ENCODE measurements around the gene TAF1L.
"Not testable (repeated sequence)": the region's sequence is repeated elsewhere in the genome, so short reads cannot be mapped to it uniquely, and the experiment has no call there.

TAF1L gene

GRCh38 chr9:32635362-32635761 lies at the start of gene TAF1L:
Gene TAF1L (minus strand): TSS chr9:32635669. CDS start chr9:32635579, 90 bp downstream.
- H3K9me3 Mint-ChIP-seq: no peaks in the 10 kb centered on the region
- H3K4me1 Mint-ChIP-seq: no peaks in the 10 kb centered on the region
- no peaks in the 10 kb centered on the region for H3K27me3 Mint-ChIP-seq
- H3K4me3 Mint-ChIP-seq: no peak within 1 kb of the TSS
- H3K36me3 Mint-ChIP-seq: no peaks in the 10 kb centered on the region
- no peak within 1 kb of the TSS for H3K27ac Mint-ChIP-seq

- H3K9me3 Mint-ChIP-seq: peaks cover 43% of the 10 kb centered on the region
- no peak overlapping the region for H3K27ac Mint-ChIP-seq
- no peak overlapping the region for H3K4me3 Mint-ChIP-seq
- H3K36me3 Mint-ChIP-seq: no peaks in the 10 kb centered on the region
- H3K4me1 Mint-ChIP-seq: no peaks in the 10 kb centered on the region
- peaks cover 34% of the 10 kb centered on the region for H3K27me3 Mint-ChIP-seq
These were observed 46.3 kb upstream of the TAF1L start for GRCh38 chr9:32681751-32682150.

GRCh38 chr9:32677931-32678330 lies 42.5 kb upstream of the TAF1L start:
- Mint-ChIP-seq H3K27me3 (peaks cover 20% of the 10 kb centered on the region), H3K4me1 (no peaks in the 10 kb centered on the region), H3K4me3 (no peak overlapping the region), H3K27ac (no peak overlapping the region), H3K36me3 (no peaks in the 10 kb centered on the region), H3K9me3 (peaks cover 25% of the 10 kb centered on the region)

GRCh38 chr9:32672469-32672868 lies 37.0 kb upstream of the TAF1L start:
- H3K4me3 Mint-ChIP-seq: no peak overlapping the region
- no peaks in the 10 kb centered on the region for H3K4me1 Mint-ChIP-seq
- H3K27ac Mint-ChIP-seq: no peak overlapping the region
- no peaks in the 10 kb centered on the region for H3K9me3 Mint-ChIP-seq
- peaks cover 3% of the 10 kb centered on the region for H3K27me3 Mint-ChIP-seq
- H3K36me3 Mint-ChIP-seq: no peaks in the 10 kb centered on the region

- Mint-ChIP-seq H3K27ac (no peak overlapping the region), H3K9me3 (no peaks in the 10 kb centered on the region), H3K4me1 (no peaks in the 10 kb centered on the region), H3K27me3 (no peaks in the 10 kb centered on the region), H3K36me3 (no peaks in the 10 kb centered on the region), H3K4me3 (no peak overlapping the region)
These were observed 35.9 kb upstream of the TAF1L start for GRCh38 chr9:32671333-32671732.

GRCh38 chr9:32665101-32665500 lies 29.6 kb upstream of the TAF1L start:
- H3K27ac Mint-ChIP-seq: no peak overlapping the region
- no peaks in the 10 kb centered on the region for H3K36me3 Mint-ChIP-seq
- peaks cover 6% of the 10 kb centered on the region for H3K9me3 Mint-ChIP-seq
- no peaks in the 10 kb centered on the region for H3K4me1 Mint-ChIP-seq
- H3K27me3 Mint-ChIP-seq: peaks cover 10% of the 10 kb centered on the region
- H3K4me3 Mint-ChIP-seq: no peak overlapping the region

- H3K36me3 Mint-ChIP-seq: no peaks in the 10 kb centered on the region
These were observed 28.3 kb upstream of the TAF1L start for GRCh38 chr9:32663741-32664140.

GRCh38 chr9:32647671-32648070 lies 12.2 kb upstream of the TAF1L start:
- Mint-ChIP-seq H3K4me1 (no peaks in the 10 kb centered on the region), H3K9me3 (no peaks in the 10 kb centered on the region), H3K27ac (no peak overlapping the region), H3K4me3 (no peak overlapping the region), H3K27me3 (peaks cover 23% of the 10 kb centered on the region), H3K36me3 (no peaks in the 10 kb centered on the region)

More at GRCh38 chr9:32663741-32664140, 28.3 kb upstream of the TAF1L start:
- Mint-ChIP-seq H3K9me3 (peaks cover 6% of the 10 kb centered on the region), H3K4me3 (no peak overlapping the region), H3K4me1 (no peaks in the 10 kb centered on the region), H3K27ac (no peak overlapping the region), H3K27me3 (peaks cover 13% of the 10 kb centered on the region)

GRCh38 chr9:32644698-32645097 lies 9.2 kb upstream of the TAF1L start:
- Mint-ChIP-seq H3K4me3 (no peak overlapping the region), H3K4me1 (no peaks in the 10 kb centered on the region), H3K27me3 (peaks cover 26% of the 10 kb centered on the region), H3K9me3 (no peaks in the 10 kb centered on the region), H3K27ac (no peak overlapping the region), H3K36me3 (no peaks in the 10 kb centered on the region)

GRCh38 chr9:32633151-32633550 lies 2.3 kb downstream of the TAF1L start:
- H3K4me1 Mint-ChIP-seq, H3K36me3 Mint-ChIP-seq, H3K27ac Mint-ChIP-seq, H3K9me3 Mint-ChIP-seq, H3K4me3 Mint-ChIP-seq, H3K27me3 Mint-ChIP-seq: not testable (repeated sequence)

GRCh38 chr9:32631991-32632390 lies 3.5 kb downstream of the TAF1L start:
- Mint-ChIP-seq H3K27me3 (no peaks in the 10 kb centered on the region), H3K4me1 (no peaks in the 10 kb centered on the region), H3K27ac (no peak overlapping the region), H3K36me3 (no peaks in the 10 kb centered on the region), H3K9me3 (no peaks in the 10 kb centered on the region), H3K4me3 (no peak overlapping the region)

GRCh38 chr9:32627394-32627954 lies 8.0 kb downstream of the TAF1L start:
- Mint-ChIP-seq H3K9me3 (no peaks in the 10 kb centered on the region), H3K4me1 (no peaks in the 10 kb centered on the region), H3K27me3 (no peaks in the 10 kb centered on the region), H3K36me3 (no peaks in the 10 kb centered on the region), H3K27ac (no peak overlapping the region), H3K4me3 (no peak overlapping the region)

- peaks cover 1% of the 10 kb centered on the region for H3K27me3 Mint-ChIP-seq
- H3K4me1 Mint-ChIP-seq: no peaks in the 10 kb centered on the region
- no peak overlapping the region for H3K4me3 Mint-ChIP-seq
- no peaks in the 10 kb centered on the region for H3K9me3 Mint-ChIP-seq
- no peak overlapping the region for H3K27ac Mint-ChIP-seq
- no peaks in the 10 kb centered on the region for H3K36me3 Mint-ChIP-seq
These were observed 10.1 kb downstream of the TAF1L start for GRCh38 chr9:32625320-32625719.

- Mint-ChIP-seq H3K9me3 (no peaks in the 10 kb centered on the region), H3K4me1 (no peaks in the 10 kb centered on the region), H3K4me3 (no peak overlapping the region), H3K27me3 (peaks cover 12% of the 10 kb centered on the region), H3K27ac (no peak overlapping the region), H3K36me3 (no peaks in the 10 kb centered on the region)
These were observed 12.5 kb downstream of the TAF1L start for GRCh38 chr9:32622948-32623347.

GRCh38 chr9:32618261-32618660 lies 17.2 kb downstream of the TAF1L start:
- no peak overlapping the region for H3K27ac Mint-ChIP-seq
- no peaks in the 10 kb centered on the region for H3K36me3 Mint-ChIP-seq
- H3K4me3 Mint-ChIP-seq: no peak overlapping the region
- H3K27me3 Mint-ChIP-seq: peaks cover 22% of the 10 kb centered on the region
- H3K9me3 Mint-ChIP-seq: no peaks in the 10 kb centered on the region
- H3K4me1 Mint-ChIP-seq: no peaks in the 10 kb centered on the region

- Mint-ChIP-seq H3K9me3 (peaks cover 4% of the 10 kb centered on the region), H3K4me3 (no peak overlapping the region), H3K36me3 (no peaks in the 10 kb centered on the region), H3K4me1 (no peaks in the 10 kb centered on the region), H3K27me3 (peaks cover 5% of the 10 kb centered on the region), H3K27ac (no peak overlapping the region)
These were observed 28.7 kb downstream of the TAF1L start for GRCh38 chr9:32606811-32607210.

Data from activated naive CD4-positive, alpha-beta T cell treated with anti-CD3 and anti-CD28 coated beads, Interleukin-2, amount 50 U/mL, for 24 hours (primary cell).